Panc1 (cell line): ENCODE measurements around the gene RPLP1. TPM values are rescaled to one million over a fixed set of nuclear protein-coding genes. Genes with fewer than 3 reads are reported as not detected.

ENCODE experiments used
- ATAC-seq: fragments of 200-7000 bp; cut with Tn5 transposase; 2 replicates; pipeline ENCODE4 v1.9.1; 2020; ENCODE audit warnings: mild to moderate bottlenecking, moderate library complexity
- BruUV-seq: library from RNA; stranded (reverse); fragments of 400-500 nt; replicated peaks from 2 replicates; lab custom pipeline; 2021; lab: Mats Ljungman, UMichigan
- CTCF ChIA-PET: fragments of 300-600 bp; sonication (Branson Sonifier 250); formaldehyde crosslinking; loops from one replicate; lab custom pipeline; 2022; ENCODE audit warnings: antibody characterized with exemption; lab: Charles Lee
- POLR2A ChIA-PET: fragments of 300-600 bp; sonication (Branson Sonifier 250); formaldehyde crosslinking; loops from one replicate; lab custom pipeline; 2022; ENCODE audit warnings: antibody characterized with exemption; lab: Charles Lee
- DNase-seq: peaks from one replicate; pipeline ENCODE4 v3.0.0-alpha.2; 2010; ENCODE audit warnings: low read depth, low spot score
- H3K27ac ChIP-seq: 2 replicates; pipeline ENCODE4 v1.5.1; 2011; ENCODE audit warnings: mild to moderate bottlenecking, low read length, inconsistent platforms
- H3K27me3 ChIP-seq: fragments of 200-500 bp; sonication (Bioruptor generic); 2 replicates; pipeline ENCODE4 v1.6.0; 2014; ENCODE audit warnings: low read length, inconsistent platforms; ENCODE audit not compliant: control insufficient read depth, insufficient read depth
- H3K36me3 ChIP-seq: fragments of 200-500 bp; sonication (Bioruptor generic); 2 replicates; pipeline ENCODE4 v1.5.1; 2014; ENCODE audit warnings: inconsistent platforms, mild to moderate bottlenecking, low read length, moderate library complexity; ENCODE audit not compliant: control insufficient read depth, insufficient read depth
- H3K4me1 ChIP-seq: 2 replicates; pipeline ENCODE4 v1.5.1; 2011; ENCODE audit warnings: inconsistent platforms, mild to moderate bottlenecking, low read length, moderate library complexity; ENCODE audit not compliant: control insufficient read depth, insufficient read depth
- H3K4me3 ChIP-seq, 2 experiments: 2 replicates each; pipeline ENCODE4 v1.5.1; 2011 to 2012; ENCODE audit warnings: low read depth in 2 of 2, low read length in 2 of 2, mild to moderate bottlenecking in 2 of 2, inconsistent platforms in 1 of 2, moderate library complexity in 1 of 2
- H3K9me3 ChIP-seq: fragments of 200-500 bp; sonication (Bioruptor generic); 2 replicates; pipeline ENCODE4 v1.5.1; 2014; ENCODE audit warnings: low read depth, mild to moderate bottlenecking, inconsistent platforms, low read length, moderate library complexity; ENCODE audit not compliant: control insufficient read depth, insufficient read depth
- POLR2AphosphoS5 ChIP-seq: IDR thresholded peaks from 2 replicates; pipeline ENCODE4 v1.6.1; 2012; ENCODE audit warnings: mild to moderate bottlenecking, low read depth, low read length, moderate library complexity
- SIN3A ChIP-seq: IDR thresholded peaks from 2 replicates; pipeline ENCODE4 v1.6.1; 2012; ENCODE audit warnings: low read depth, mild to moderate bottlenecking, low read length, moderate library complexity, borderline replicate concordance; ENCODE audit not compliant: insufficient read depth
- TCF7L2 ChIP-seq: IDR thresholded peaks from 2 replicates; pipeline ENCODE4 v1.6.1; 2011; ENCODE audit warnings: mild to moderate bottlenecking, low read depth, low read length, inconsistent platforms
- in situ Hi-C: cut with HindIII; loops from 2 replicates; pipeline ENCODE4 v1.10.0; 2016; ENCODE audit warnings: low sequenced_read_pairs, low pct_unique_long_range_greater_than_20kb
- intact Hi-C: fragments of 100-400 bp; cut with micrococcal nuclease; formaldehyde crosslinking; loops from one replicate; pipeline ENCODE4 v1.10.0; 2022; ENCODE audit not compliant: unreplicated experiment
- total RNA-seq: library from RNA; stranded (reverse); gene quantifications from one replicate; pipeline ENCODE4 v1.2.1, GENCODE V29; 2021; ENCODE audit not compliant: unreplicated experiment
- TF ChIP-seq, protein P1 (sequence below): fragments of 450-650 bp; IDR thresholded peaks from 2 replicates; pipeline ENCODE4 v1.5.1; 2017; ENCODE audit warnings: mild to moderate bottlenecking
- TF ChIP-seq, protein P2 (sequence below), 2 experiments: IDR thresholded peaks; 2 replicates each; pipeline ENCODE4 v1.6.1; 2011 to 2012; ENCODE audit warnings: low read depth in 2 of 2, control low read depth in 1 of 2, low read length in 1 of 2, mild to moderate bottlenecking in 1 of 2, moderate library complexity in 1 of 2; ENCODE audit not compliant: insufficient read depth in 1 of 2

RPLP1 gene
- total RNA-seq, 1 experiment from 2014 or later, result 2,076 TPM

DNA sequence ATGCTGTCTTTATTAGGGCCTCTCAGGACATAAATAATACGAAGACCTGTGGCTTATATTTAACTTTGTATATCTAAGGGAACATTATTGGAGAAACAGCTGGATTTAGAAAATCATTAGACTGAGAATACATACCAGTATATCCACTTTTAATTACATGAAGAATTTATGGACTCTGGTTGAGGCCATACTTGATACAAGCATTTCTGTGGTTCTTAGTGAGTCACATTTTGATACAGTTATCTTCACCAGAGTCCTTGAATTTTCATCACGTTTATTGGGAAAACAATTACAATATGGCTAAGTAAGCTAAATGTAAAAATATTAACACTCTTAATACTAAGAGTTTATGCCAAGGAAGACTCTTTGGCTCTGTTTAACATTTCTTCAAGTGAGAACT lies 28.6 kb upstream of the RPLP1 start:
- BruUV-seq, result no TSS peak
- Histone ChIP-seq H3K4me3 (no peak overlapping the region), H3K27ac (no peak overlapping the region), H3K9me3 (no peaks in the 10 kb centered on the region), H3K27me3 (no peaks in the 10 kb centered on the region), H3K4me1 (no peaks in the 10 kb centered on the region), H3K36me3 (peaks cover 63% of the 10 kb centered on the region)
- in situ Hi-C loops (no loop called here), intact Hi-C loops (no loop called here)
- POLR2A ChIA-PET, result no interaction called here
- ATAC-seq, result no peak
- no peak for DNase-seq
- TF ChIP-seq, protein P1, sequence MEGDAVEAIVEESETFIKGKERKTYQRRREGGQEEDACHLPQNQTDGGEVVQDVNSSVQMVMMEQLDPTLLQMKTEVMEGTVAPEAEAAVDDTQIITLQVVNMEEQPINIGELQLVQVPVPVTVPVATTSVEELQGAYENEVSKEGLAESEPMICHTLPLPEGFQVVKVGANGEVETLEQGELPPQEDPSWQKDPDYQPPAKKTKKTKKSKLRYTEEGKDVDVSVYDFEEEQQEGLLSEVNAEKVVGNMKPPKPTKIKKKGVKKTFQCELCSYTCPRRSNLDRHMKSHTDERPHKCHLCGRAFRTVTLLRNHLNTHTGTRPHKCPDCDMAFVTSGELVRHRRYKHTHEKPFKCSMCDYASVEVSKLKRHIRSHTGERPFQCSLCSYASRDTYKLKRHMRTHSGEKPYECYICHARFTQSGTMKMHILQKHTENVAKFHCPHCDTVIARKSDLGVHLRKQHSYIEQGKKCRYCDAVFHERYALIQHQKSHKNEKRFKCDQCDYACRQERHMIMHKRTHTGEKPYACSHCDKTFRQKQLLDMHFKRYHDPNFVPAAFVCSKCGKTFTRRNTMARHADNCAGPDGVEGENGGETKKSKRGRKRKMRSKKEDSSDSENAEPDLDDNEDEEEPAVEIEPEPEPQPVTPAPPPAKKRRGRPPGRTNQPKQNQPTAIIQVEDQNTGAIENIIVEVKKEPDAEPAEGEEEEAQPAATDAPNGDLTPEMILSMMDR, result no peak
- no peak for TF ChIP-seq POLR2AphosphoS5
- TF ChIP-seq, protein P2, sequence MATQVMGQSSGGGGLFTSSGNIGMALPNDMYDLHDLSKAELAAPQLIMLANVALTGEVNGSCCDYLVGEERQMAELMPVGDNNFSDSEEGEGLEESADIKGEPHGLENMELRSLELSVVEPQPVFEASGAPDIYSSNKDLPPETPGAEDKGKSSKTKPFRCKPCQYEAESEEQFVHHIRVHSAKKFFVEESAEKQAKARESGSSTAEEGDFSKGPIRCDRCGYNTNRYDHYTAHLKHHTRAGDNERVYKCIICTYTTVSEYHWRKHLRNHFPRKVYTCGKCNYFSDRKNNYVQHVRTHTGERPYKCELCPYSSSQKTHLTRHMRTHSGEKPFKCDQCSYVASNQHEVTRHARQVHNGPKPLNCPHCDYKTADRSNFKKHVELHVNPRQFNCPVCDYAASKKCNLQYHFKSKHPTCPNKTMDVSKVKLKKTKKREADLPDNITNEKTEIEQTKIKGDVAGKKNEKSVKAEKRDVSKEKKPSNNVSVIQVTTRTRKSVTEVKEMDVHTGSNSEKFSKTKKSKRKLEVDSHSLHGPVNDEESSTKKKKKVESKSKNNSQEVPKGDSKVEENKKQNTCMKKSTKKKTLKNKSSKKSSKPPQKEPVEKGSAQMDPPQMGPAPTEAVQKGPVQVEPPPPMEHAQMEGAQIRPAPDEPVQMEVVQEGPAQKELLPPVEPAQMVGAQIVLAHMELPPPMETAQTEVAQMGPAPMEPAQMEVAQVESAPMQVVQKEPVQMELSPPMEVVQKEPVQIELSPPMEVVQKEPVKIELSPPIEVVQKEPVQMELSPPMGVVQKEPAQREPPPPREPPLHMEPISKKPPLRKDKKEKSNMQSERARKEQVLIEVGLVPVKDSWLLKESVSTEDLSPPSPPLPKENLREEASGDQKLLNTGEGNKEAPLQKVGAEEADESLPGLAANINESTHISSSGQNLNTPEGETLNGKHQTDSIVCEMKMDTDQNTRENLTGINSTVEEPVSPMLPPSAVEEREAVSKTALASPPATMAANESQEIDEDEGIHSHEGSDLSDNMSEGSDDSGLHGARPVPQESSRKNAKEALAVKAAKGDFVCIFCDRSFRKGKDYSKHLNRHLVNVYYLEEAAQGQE (IDR thresholded peaks at IDR 0.05; ENCODE audit: insufficient read depth in 1 of 2, low read depth in 2 of 2, low read length in 1 of 2), result no peak
- TF ChIP-seq SIN3A, result no peak
- no peak for TF ChIP-seq TCF7L2
- CTCF ChIA-PET, result no interaction called here

DNA sequence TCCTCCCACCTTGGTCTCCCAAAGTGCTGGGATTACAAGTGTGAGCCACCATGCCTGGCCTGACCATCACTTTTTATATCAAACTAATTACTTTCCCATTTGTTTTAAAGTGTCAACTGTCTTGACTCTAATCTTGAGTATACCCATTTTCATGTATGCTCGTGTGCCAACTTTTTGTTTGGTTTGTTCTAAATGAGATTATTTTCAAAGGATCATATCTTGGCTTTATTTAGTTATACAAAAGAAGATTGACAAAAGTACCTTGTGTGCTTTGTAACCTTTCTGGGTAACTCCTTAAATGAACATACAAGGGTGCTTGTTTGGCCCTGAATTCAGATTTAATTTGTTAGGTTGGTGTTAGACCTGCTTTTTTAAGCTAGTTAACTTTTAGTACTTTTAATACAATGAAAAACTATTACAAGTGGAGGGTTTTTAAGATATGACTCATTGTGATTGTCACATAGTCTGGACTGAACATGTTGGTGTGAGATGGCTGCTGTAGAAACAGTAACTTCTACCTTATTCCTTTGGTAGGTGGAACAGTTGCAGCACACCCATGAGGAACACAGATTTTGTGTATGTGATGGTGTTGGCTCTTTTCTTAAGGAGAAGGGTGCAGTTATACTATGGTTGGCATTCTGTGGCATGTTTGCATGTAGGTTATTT lies 27.7 kb upstream of the RPLP1 start:
- DNase-seq (no peak), ATAC-seq (no peak)
- intact Hi-C loops, result no loop called here
- TF ChIP-seq, protein P2 (IDR thresholded peaks at IDR 0.05; ENCODE audit: insufficient read depth in 1 of 2, low read depth in 2 of 2, low read length in 1 of 2), result no peak
- TF ChIP-seq POLR2AphosphoS5 (no peak), TCF7L2 (no peak), SIN3A (no peak)
- TF ChIP-seq, protein P1, result no peak
- Histone ChIP-seq H3K4me3 (no peak overlapping the region), H3K27ac (no peak overlapping the region), H3K36me3 (peaks cover 58% of the 10 kb centered on the region), H3K9me3 (no peaks in the 10 kb centered on the region), H3K27me3 (no peaks in the 10 kb centered on the region), H3K4me1 (no peaks in the 10 kb centered on the region)
- in situ Hi-C loops, result no loop called here
- CTCF ChIA-PET, result no interaction called here
- POLR2A ChIA-PET, result no interaction called here
- BruUV-seq, result no TSS peak
